Activated CD4-positive, alpha-beta T cell treated with anti-CD3 and anti-CD28 coated beads, Interleukin-2, amount 50 U/mL, for 16 hours (primary cell): ENCODE results near the gene ACACB.

Source experiments
- DNase-seq: peaks from one replicate; pipeline ENCODE4 v3.0.0-alpha.2; 2020

ACACB gene

DNA sequence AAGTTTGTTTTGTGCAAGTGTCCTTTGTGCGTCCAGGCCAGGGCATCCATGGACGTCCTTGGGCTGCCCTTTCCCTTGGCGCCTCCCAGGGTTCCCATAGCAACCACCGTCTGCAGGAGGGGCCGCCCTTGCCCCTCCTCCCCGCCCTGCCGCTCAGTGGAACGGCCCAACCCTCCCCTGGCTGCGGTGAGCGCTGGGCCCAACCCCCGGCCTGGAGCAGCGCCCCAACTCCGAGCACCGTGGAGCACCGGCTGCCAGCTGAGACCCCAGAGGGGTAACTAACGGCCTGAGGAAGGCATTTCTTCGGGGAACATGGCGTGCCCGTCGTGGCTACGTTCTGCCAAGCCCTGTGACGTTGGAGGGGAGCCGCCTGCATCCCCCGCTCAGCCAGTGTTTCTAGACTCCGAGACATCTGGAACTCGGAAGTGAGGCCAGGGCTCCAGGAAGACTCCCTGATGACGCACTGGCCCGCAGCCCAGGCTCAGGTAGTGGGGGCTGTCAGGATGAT is 5.3 kb upstream of the ACACB start:
- peak; percentile 55 for DNase-seq

DNA sequence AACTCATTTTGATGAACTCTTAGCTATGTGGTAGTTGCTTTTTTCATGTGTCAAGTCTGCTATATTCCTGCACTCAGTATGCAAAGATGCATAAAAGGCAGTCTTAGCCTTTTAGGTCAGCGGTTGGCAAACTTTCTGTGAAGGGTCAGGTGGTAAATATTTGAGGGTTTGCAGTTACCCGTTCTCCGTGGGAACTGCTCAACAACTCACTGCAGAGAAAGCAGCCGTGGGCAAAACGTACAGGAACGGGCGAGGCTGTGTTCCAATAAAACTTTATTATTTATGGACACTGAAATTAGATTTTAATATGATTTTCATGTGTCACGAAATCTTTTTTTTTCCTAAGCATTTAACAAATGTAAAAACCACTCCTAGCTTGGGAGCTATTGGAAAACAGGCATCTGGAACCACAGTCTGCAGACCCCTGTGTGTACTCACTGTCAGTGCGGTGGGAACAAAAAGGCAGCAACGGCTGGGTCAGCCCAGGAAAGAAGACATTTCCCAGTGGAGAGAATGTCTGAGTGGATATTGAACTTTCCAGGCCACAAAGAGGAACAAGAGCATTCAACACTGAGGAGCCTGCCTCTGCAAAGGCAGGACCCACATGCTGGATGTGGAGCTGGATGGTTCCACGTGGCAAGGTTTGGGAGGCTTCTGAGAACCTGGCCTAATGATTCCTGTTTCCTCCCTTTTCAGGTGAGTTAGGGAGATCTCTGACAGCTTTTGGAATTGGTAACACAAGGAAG is 3.5 kb upstream of the ACACB start:
- no peak for DNase-seq

DNA sequence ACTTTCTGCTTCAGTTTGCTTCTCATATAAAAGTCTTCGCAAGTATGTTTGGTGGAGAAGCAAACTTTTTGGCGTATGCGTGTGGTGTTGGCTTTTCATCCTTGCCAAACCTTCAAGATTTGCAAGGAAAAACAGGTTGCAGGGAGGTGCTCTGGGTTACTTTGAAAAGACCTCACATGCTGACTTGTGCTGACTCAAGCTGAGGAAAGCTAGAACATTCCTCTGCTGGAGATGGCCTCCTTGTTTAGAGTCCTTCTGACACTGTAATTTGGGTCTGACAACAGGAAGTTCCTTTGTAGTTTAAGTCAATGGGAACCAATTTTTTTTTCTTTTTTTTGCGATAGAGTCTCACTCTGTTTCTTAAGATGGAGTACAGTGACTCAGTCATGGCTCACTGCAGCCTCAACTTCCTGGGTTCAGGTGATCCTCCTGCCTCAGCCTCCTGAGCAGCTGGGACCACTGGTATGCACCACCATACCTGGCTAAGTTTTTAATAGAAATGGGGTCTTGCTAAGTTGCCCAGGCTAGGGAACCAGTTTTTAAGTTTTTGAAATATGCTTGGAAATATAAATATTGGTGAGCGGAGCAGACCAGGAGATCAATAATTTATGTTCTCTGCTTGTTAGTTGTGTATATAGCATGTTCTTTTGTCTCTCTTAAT is 2.6 kb upstream of the ACACB start:
- no peak for DNase-seq

DNA sequence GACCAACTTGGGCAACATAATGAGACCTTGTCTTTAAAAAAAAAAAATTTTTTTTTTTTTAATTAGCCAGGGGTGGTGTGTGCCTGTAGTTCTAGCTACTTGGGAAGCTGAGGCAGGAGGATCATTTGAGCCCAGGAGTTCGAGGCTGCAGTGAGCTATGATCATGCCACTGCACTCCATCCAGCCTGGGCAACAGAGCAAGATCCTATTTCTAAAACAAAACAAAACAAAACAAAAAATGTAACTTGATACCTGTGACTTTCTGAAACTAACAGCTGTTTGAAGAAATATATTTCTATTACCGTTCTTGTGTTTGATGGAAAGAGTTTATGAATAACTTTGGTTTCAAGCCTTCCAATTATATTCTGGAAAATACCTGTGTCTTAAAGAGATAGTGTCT is 1.7 kb upstream of the ACACB start:
- DNase-seq: no peak

DNA sequence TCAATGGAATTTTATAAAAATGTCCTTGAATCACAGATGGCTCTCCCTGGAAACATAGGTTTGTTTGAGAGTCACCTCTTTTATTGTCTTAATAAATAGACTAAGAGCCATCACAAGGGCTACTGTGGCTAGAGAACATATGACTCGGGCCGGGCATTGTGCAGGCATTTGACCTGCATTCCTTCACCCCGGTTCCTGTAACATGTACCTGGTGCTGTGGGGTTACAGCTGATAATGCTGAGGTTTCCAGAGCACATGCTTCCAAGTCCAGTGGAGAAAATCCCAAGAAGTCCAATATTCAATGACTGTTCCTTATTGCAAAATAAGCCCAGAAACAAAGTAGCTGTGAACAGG is 1.0 kb upstream of the ACACB start:
- DNase-seq: no peak

DNA sequence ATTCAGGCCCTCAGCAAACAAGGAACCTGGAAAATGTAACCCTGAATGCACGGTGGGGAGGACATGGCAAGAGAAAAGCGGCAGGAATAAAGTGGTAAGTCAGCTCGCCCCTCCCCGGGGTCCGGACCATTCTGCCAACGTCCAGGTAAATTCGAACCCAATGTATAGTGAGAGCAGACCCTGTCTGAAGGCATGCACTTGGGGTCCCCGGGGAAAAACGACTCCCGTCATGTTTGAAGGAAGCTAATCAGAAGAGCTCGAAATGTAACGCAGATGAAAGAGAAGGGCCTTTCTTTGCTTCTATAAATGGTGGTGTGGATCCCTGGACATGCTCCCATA is 193 bp downstream of the ACACB start:
- no peak for DNase-seq

DNA sequence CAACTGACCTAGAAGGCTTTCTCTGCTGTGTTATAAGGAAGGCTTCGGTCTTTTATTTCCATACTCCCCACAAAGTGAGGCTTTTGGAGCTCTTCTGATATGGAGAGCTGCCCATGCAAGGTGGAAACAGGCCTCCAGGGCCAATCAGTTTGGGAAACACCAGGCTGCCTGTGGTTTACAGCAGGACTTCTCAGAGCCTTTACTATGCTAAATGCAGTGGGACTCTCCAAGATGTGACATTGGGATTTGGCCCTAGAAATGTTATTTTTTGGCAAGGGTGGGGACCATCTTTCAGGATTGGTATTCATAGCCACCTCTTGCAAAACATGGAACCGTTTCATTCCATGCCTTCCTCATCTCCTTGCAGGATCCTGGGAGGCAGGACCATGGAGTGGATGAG is 3.7 kb downstream of the ACACB start:
- no peak for DNase-seq

DNA sequence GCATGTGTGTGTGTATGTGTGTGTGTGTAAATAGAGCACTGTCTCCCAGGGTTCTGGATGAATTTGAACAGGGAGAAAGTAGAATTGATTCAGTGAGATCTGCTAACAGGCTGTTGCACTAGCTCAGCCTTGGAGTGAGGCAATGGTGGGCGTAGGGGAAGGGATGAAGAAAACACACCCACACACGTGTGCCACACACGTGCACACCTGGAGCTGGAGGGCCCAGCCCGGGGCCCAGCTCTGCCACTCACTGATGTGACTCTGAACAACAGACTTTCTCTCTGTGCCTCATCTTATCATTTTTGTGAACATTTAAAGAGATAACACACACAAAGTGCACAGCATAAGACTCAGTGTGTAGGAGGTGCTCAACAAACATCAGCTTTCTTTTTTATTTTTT is 4.2 kb downstream of the ACACB start:
- no peak for DNase-seq

DNA sequence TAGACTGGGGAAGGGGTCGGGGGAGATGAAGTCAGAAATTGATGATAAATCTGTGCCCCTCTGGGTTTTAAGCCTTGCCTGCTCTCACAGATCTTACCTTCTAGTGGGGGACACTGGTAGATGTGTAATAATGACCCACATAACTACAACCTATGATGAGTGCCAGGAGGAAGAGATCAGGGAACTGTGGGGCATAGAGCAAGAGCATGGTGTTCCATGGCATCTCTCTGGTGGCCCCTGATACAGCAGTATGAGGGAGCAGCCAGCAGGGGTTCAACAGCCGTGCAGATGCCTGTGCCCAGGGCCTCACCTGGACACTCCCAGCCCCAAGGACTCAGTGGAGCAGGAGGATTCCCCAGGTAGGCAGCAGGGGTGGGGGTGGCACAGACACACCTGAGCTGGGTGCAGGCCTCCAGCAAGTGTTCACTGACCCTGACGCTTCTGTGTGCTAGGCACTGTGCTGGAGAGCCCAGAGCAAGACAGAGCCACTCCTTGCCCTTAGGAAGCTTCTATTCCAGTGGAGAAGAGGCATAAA is 5.0 kb downstream of the ACACB start:
- DNase-seq: no peak

DNA sequence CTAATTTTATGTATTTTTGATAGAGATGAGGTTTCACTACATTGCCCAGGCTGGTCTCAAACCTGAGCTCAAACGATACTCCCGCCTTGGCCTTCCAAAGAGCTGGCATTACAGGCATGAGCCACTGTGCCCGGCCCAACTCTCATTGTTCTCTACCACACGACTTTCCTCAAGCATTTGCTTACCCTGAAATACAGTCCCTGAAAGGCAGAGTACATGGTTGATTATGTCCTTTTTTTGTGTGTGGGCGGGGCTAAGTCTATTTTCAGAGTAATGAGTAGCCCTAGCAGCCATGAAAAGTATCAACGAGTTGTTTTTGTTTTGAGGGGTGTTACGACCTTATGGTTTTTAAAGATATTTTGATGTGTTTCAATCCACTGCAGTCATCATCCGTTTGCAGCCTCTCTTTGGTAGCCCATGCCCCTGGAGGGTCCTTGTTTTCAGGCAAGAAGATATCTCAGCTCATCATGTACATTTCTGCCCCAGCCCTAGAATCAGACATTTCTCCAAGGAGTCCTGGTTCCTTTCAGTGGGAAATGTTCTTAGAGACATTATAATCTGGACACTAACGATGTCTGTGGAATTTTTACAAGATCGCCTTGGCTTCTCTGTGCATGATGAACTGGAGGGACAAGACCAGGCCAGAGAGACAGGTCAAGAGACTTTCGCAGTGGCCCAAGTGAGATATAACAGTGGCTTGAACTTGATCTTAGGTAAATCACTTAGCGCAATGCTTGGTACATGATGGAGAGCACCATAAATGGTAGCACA is 8.7 kb downstream of the ACACB start:
- no peak for DNase-seq

DNA sequence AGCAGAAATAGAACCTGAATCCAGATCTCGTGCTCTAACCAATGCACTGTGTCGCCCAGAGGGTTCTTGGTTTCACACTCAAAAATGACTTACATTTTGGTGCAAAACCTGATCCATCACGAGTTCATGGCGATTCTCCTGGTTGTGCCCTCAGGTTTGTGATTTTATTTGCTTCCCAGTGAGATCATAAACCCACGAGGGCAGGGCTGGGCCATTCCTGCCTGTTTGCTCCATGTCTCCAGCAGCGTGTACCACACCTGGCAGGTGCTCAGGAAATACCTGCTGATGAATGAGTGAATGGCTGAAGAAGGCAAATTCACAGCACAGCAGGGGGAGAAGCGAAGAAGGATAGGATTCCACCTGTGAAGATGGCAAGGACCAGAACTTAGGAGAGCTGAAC is 9.4 kb downstream of the ACACB start:
- DNase-seq: no peak

DNA sequence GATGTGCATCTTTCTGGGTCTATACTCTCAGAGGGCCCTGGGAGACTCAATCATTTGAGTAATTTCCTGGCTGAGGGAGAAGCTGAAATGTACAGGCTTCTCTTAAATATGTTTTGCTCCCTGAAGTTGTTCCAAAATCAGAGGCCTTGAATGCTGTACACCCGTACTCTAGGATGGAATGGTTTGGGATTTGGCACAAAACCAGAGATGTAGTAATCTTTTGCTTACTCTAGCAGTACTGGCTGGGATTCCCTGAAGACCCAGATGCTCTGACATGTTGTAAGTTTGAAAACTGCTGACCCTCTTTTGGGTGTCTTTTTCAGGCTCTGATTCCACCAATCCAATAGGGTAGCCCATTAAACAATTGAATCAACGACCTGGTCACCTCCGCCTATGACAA is 10.4 kb downstream of the ACACB start:
- no peak for DNase-seq

DNA sequence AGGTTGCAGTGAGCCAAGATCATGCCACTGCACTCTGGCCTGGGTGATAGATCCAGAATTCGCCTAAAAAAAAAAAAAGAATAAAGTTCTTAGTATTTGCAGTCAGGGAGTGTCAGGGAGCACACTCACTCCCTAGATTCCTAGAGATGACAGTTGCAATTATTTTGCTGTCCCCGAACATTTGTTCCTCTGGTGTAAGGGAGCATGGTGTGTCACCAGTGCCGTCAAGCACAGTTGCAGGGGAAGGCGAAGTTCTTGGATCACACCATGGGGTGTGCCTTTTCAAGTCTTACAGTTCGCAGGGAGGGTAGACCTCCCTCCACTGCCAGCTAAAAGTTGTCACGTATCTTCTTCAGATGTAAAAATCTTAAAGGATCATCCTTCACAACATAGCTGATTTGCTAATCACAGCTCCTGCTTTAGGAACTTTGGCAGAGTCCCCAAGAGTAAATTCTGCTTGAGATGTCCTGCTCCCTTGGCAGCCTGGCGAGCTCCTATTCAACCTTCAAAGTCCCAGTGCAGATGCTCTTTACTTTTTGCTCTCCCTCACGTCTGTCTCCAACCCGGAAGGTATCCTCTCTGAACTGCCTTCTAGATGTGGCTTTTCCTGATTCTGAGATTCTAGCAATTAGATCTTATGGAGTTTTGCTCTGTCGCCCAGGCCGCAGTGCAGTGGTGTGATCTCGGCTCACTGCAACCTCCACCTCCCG is 11.3 kb downstream of the ACACB start:
- no peak for DNase-seq

DNA sequence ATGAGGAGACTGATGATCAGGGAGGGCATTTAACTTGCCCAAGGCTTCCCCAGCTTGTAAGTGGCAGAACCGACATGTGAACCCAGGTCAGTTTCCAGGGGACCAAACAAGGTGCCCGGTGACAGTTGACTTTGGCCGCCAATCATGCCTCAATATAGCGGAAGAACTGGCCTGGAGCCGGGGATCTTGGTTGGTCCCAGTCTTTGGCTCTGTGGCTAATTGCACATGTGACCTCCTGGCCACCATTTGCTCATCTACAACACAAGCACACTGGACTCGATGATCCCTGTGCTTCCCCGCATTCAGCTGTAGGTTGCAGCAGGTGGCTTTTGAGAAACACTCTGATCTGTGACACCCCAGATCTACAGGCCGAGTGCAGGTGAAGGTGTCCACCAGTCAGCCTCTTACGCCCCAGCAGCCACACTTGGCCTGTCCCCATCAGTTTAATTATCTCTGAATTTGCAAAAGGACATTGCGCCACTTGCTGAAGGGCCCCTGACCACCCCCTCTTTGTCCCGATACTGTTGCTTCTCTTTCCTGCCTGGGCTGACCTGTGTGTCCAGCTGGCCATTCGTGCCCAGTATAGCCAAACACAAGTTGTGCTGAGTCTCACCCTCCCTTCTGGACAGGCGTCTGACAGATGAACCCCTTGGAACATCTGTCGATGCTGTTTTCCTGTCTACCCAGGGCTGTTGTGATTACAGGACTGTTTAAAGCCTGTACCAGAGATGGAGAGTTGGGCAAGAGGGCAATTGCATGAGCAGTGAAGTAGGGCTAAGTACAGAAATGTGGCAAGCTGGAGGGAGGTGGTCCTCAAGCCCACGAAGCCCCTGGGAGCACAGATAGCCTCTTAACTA is 14.1 kb downstream of the ACACB start:
- DNase-seq: no peak

DNA sequence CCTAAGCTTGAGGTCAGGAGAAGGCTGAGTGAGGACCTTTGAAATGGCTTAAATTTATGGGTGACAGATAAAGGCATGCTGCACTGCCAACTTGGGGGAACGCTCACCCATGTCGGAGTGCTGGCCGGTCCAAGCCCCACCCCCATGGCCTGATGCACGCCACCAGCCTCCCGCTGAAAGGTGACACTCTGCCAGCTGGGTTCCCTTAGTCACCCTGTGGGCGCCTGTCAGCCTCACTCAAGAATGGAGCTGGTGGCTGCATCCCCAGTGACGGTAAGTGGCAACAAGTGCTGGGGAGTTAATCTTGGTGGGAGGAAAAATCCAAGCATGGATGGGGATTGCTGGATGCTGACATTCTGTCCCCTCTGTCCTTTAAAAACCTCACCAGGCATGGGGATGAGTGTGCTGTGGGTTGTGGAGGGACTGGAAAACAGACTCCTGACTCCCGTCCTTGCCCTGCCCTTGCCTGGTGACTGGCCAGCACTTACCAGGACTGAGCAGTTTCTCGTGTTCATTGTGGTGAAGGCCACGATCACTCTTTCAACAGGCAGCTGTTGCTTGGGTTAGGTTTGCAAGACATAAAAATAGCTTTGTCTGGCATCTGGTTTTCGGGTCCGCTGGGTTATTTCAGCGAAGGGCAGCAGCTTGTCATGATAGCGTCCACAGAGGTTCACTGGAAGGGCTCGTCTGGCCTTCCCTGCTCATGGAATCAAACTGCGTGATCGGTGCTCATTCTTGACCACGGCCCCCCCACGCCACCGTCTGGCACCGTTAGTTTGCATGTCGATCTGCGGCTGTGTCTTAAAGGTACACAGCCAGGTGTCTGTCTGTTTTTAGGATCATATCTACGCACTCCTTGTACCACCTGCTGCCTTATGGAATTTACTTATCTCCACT is 15.0 kb downstream of the ACACB start:
- no peak for DNase-seq

DNA sequence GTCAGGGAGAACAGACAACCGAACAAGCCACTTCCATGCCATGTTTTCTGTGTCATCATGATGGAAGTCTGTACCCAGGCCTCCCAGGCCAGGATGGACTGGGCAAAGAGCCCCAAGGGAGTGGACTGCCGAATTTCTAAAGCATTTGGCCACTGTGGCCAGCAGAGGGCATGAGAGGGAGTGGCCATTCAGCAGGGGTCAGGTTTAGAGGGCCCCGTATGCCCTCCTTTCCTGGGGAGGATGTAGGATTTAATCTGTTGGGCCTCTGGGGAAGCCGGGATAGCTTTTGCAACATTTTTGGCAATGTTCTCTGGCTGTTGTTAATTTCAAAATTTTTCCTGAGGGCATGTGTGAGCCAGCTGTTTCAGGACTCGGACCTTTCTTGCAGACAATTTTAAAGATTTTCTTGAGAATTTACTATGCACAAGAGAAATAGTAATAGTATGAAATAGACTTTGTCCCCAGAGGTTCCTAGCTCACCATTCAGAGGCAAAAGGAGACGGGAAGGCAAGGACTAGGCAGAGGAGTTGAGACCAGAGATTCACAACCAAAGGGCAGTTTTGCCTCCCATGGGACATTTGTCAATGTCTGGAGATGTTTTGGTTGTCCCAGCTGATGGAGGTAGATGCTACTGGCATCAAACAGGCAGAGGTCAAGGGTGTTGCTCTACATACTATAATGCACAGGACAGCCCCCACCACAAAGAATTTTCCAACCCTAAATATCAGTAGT is 18.0 kb downstream of the ACACB start:
- no peak for DNase-seq

DNA sequence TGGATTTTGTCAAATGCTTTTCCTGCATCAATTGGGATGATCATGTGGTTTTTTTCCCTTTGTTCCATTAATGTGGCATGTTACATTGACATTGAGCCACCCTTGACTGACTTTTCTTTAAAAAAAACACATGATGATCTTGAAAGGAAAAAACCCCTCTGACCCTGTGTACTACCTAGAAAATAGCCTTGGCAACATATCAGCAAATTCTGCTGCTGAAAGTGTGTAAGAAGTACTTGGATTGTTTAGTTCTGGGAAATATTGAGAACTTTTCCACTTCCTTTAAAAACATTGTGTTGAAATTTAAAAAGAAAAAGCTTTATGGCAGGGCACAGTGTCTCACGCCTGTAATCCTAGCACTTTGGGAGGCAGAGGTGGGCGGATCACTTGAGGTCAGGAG is 20.7 kb downstream of the ACACB start:
- DNase-seq: no peak

DNA sequence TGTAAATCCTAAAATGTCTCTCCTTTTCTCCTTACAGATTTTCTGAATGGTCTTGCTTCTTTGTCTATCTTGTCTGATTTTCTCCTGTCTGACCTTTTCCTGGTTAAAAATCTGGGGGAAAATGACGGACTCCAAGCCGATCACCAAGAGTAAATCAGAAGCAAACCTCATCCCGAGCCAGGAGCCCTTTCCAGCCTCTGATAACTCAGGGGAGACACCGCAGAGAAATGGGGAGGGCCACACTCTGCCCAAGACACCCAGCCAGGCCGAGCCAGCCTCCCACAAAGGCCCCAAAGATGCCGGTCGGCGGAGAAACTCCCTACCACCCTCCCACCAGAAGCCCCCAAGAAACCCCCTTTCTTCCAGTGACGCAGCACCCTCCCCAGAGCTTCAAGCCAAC is 23.0 kb downstream of the ACACB start:
- DNase-seq: no peak

DNA sequence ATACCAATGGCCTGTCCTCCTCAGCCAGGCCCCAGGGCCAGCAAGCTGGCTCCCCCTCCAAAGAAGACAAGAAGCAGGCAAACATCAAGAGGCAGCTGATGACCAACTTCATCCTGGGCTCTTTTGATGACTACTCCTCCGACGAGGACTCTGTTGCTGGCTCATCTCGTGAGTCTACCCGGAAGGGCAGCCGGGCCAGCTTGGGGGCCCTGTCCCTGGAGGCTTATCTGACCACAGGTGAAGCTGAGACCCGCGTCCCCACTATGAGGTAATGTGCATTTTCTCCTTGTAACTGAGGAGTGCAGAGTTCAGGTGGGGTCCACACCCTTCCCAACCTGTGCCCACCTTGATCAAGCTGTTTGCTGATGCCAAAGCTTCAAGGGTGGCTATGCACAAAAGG is 23.4 kb downstream of the ACACB start:
- DNase-seq: no peak

DNA sequence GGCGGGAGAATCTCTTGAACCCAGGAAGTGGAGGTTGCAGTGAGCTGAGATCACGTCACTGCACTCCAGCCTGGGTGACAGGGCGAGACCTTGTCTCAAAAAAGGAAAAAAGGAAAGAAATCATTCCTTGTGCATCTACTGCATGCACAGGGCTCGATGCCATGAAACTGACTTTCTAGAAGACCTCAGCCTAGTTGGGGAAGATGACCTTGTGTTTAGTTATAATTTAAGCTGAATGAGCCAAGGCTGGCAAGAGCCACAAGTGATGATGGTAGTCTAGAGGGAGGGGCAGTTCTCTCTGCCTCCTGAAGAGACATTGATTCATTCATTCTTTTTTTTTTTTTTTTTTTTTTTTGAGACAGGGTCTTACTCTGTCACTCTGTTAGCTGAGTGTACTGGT is 24.2 kb downstream of the ACACB start:
- no peak for DNase-seq
